Measurements from ENCODE around the gene JMJD7. TPM values are rescaled to one million over a fixed set of nuclear protein-coding genes. Genes with fewer than 3 reads are reported as not detected.

Gene JMJD7
- total and polyA plus RNA-seq, 9 of the 15 experiments (the other 6 are each of a cell fraction or from before 2014, with no cell fraction given): 1.2 to 13.9 (median 6.1) TPM

GRCh38 chr15:41827880-41828806 is at the start of gene JMJD7 (continued):
- TF ChIP-seq ZNF318 (IDR thresholded peaks at IDR 0.05; ENCODE audit: borderline replicate concordance in 1 of 2, low read depth in 1 of 2) (no peak), L3MBTL2 (IDR thresholded peaks at IDR 0.05) (peak; percentile 79), FOXP1 (CRISPR knock-in tag; IDR thresholded peaks at IDR 0.05) (no peak), NFE2L1 (tag; IDR thresholded peaks at IDR 0.05; ENCODE audit: borderline replicate concordance, low read depth) (no peak), EGR1 (conservative IDR thresholded peaks at IDR 0.05) (peak; percentile 44; the same call in 1 of the 2 replicates), ZBTB17 (CRISPR knock-in tag; IDR thresholded peaks at IDR 0.05) (no peak), ZNF324 (CRISPR knock-in tag; IDR thresholded peaks at IDR 0.05) (no peak), EHMT2 (IDR thresholded peaks at IDR 0.05) (0 out of 2 replicates have a peak, but pooled peaks have one; percentile 22), ZNF696 (CRISPR knock-in tag; conservative IDR thresholded peaks at IDR 0.05) (no peak)
